Measurements from ENCODE around the gene PTPN4. TPM values are rescaled to one million over a fixed set of nuclear protein-coding genes. Genes with fewer than 3 reads are reported as not detected.

PTPN4 gene
- total and polyA plus RNA-seq, 7 donors = 1.8 to 42.9 (median 21.7) TPM

- Histone ChIP-seq H3K27me3 (no peaks in the 10 kb centered on the region), H3K36me3 (peaks cover 0 to 19% (median 0%) of the 10 kb centered on the region in 4 donors), H3K4me1 (peaks cover 0 to 7% (median 0%) of the 10 kb centered on the region in 4 donors), H3K4me3 (no peak overlapping the region), H3K27ac (no peak overlapping the region), H3K9me3 (no peaks in the 10 kb centered on the region)
- intact Hi-C loops (cut with DNase I) = no loop called here
- no peak for DNase-seq
- WGBS, 2 donors = 95 to 98% methylated on average over 1 of the region's 1 CpG
- TF ChIP-seq POLR2A (IDR thresholded peaks at IDR 0.05) (no peak), EP300 (IDR thresholded peaks at IDR 0.05) (no peak), CTCF (IDR thresholded peaks at IDR 0.05) (no peak), POLR2AphosphoS5 (IDR thresholded peaks at IDR 0.05) (no peak)
Measured at GRCh38 chr2:119941388-119941787, 181.7 kb downstream of the PTPN4 start.

- H3K4me1 ChIP-seq = peaks cover 0 to 7% (median 0%) of the 10 kb centered on the region in 4 donors
- WGBS, 2 donors = 97 to 99% methylated on average over 3 of the region's 3 CpGs
- DNase-seq = no peak
- H3K9me3 ChIP-seq = no peaks in the 10 kb centered on the region
- no peaks in the 10 kb centered on the region for H3K27me3 ChIP-seq
- no peak overlapping the region for H3K4me3 ChIP-seq
- intact Hi-C loops (cut with DNase I) = no loop called here
- TF ChIP-seq EP300 (IDR thresholded peaks at IDR 0.05) = no peak
- no peak for TF ChIP-seq CTCF (IDR thresholded peaks at IDR 0.05)
- no peak for TF ChIP-seq POLR2AphosphoS5 (IDR thresholded peaks at IDR 0.05)
- TF ChIP-seq POLR2A (IDR thresholded peaks at IDR 0.05) = no peak
- peaks cover 0 to 19% (median 0%) of the 10 kb centered on the region in 4 donors for H3K36me3 ChIP-seq
- H3K27ac ChIP-seq = no peak overlapping the region
Measured at GRCh38 chr2:119941981-119942513, 182.3 kb downstream of the PTPN4 start.

- no peak overlapping the region for H3K4me3 ChIP-seq
- peaks cover 0 to 16% (median 0%) of the 10 kb centered on the region in 4 donors for H3K36me3 ChIP-seq
- intact Hi-C loops (cut with DNase I) = no loop called here
- no peak overlapping the region for H3K27ac ChIP-seq
- H3K4me1 ChIP-seq = peaks cover 0 to 7% (median 0%) of the 10 kb centered on the region in 4 donors
- TF ChIP-seq POLR2A (IDR thresholded peaks at IDR 0.05) = no peak
- TF ChIP-seq EP300 (IDR thresholded peaks at IDR 0.05) = no peak
- no peak for TF ChIP-seq CTCF (IDR thresholded peaks at IDR 0.05)
- no peaks in the 10 kb centered on the region for H3K27me3 ChIP-seq
- no peak for DNase-seq
- no peaks in the 10 kb centered on the region for H3K9me3 ChIP-seq
Measured at GRCh38 chr2:119943058-119943457, 183.3 kb downstream of the PTPN4 start.

GRCh38 chr2:119947535-119947934, 187.8 kb downstream of the PTPN4 start:
- TF ChIP-seq EP300 (IDR thresholded peaks at IDR 0.05) (no peak), POLR2A (IDR thresholded peaks at IDR 0.05) (no peak), CTCF (IDR thresholded peaks at IDR 0.05) (no peak), POLR2AphosphoS5 (IDR thresholded peaks at IDR 0.05) (no peak)
- intact Hi-C loops (cut with DNase I) = no loop called here

GRCh38 chr2:119950966-119951365, 191.2 kb downstream of the PTPN4 start:
- H3K27ac ChIP-seq = no peak overlapping the region
- H3K9me3 ChIP-seq = no peaks in the 10 kb centered on the region
- intact Hi-C loops (cut with DNase I) = no loop called here
- no peak overlapping the region for H3K4me3 ChIP-seq
- peaks cover 0 to 56% (median 0%) of the 10 kb centered on the region in 4 donors for H3K36me3 ChIP-seq
- H3K4me1 ChIP-seq = no peaks in the 10 kb centered on the region
- WGBS, 2 donors = 78 to 96% methylated on average over 2 of the region's 2 CpGs
- H3K27me3 ChIP-seq = no peaks in the 10 kb centered on the region
- TF ChIP-seq EP300 (IDR thresholded peaks at IDR 0.05) (no peak), POLR2AphosphoS5 (IDR thresholded peaks at IDR 0.05) (no peak), POLR2A (IDR thresholded peaks at IDR 0.05) (no peak), CTCF (IDR thresholded peaks at IDR 0.05) (no peak)
- DNase-seq = no peak

More at GRCh38 chr2:119947535-119947934, 187.8 kb downstream of the PTPN4 start:
- no peaks in the 10 kb centered on the region for H3K4me1 ChIP-seq
- H3K36me3 ChIP-seq = peaks cover 0 to 29% (median 0%) of the 10 kb centered on the region in 4 donors
- DNase-seq = no peak
- no peak overlapping the region for H3K4me3 ChIP-seq
- no peaks in the 10 kb centered on the region for H3K9me3 ChIP-seq
- H3K27me3 ChIP-seq = no peaks in the 10 kb centered on the region
- H3K27ac ChIP-seq = no peak overlapping the region
- WGBS, 2 donors = 79 to 91% methylated on average over 1 of the region's 1 CpG
